GM12873 (cell line): ENCODE data around the gene TRNAU1AP.

Source experiments
- CTCF ChIP-seq: IDR thresholded peaks from 2 replicates; pipeline ENCODE4 v1.5.1; 2012; ENCODE audit warnings: low read depth, mild to moderate bottlenecking, moderate library complexity, low read length, control low read depth; ENCODE audit not compliant: insufficient read depth; ENCODE audit errors: missing control alignments

Gene TRNAU1AP

DNA sequence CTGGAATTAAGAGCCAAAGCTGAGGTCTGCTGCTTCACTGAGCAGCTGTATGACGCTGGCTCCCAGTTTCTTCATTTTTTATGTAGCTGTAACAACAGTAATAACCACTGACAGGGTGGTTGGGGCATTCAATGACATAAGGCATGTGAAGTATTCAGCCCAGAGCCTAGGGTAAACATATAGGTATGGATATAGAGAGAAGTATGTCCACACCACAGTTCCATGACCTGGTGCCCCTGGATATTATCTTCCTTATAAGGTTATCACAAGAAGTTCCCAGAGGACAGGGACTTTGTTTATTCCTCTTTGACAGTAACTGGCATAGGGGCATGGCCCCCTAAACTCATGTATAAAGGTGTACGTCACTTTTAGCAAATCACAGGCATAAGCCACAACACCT is 53.9 kb downstream of the TRNAU1AP start:
- no peak for TF ChIP-seq CTCF

DNA sequence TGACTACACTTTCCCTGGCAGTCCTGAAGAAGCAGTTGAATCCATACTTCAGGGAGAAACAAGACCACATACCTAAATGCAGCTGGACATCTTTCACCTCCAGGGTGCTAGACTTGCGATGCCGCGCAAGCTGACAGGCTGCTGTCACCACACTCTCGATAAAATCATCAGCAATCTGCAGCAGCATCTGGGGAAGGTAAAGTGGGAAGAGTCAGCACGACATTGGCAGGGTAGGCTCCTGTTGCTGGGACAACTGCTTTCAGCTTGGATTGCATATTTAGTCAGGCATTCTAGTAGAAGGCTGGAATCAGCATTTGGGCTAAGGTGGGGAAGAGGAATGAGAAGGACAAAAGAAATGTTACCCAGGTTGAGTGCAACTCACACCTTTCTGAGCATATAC is 60.3 kb downstream of the TRNAU1AP start:
- no peak for TF ChIP-seq CTCF
